ENCODE results near the gene MYMK.

Gene MYMK

DNA sequence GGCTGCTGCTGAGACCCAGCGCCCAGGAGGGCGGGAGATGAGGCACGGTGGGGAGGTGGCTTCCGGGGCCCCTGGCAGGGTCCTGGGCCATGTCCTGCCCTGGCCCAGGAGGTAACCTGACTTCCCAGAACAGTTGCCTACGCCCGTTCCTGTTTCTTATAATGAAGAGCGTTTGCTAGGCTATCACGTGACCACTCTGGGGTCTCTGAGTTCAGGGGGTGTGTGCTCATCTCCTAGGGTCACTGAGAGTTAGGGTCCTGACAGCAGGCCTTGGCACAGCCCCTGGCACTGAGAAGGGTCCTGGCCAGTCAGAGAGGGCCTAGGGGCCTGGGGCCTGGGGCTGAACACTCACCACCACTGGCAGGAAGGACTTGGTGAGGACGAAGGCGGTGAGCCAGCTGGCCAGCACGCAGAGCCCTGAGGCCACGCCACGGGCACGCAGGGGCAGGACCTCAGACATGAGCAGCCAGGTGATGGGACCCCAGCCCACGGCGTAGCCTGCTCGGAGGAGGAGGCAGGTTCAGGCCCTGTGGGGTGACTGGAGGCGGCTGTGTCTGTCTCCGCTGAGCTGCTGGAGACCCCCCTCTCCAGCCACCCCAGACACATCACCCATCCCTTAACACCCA is 51.9 kb downstream of the MYMK start:
- in situ Hi-C loops (cut with HindIII; ENCODE audit: low sequenced_read_pairs), result no loop called here

DNA sequence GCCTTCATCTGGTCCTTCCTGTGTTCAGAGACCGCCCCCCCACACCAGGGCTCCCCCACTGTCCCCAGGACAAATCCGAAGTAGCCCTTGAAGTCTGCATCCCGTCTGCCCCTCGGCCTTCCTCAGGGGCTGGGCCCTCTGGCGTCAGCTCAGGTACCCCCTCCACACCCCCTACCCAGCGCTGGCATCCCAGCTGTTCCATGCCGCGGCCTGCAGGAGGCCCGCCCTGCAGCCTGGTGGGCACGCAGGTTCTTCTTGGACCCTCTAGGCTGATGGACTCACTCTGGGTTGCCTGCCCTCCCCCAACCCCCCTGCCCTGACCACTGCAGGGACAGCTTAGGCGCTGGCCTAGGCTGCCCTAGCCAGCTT is 52.5 kb downstream of the MYMK start:
- in situ Hi-C loops (cut with HindIII; ENCODE audit: low sequenced_read_pairs), result no loop called here

DNA sequence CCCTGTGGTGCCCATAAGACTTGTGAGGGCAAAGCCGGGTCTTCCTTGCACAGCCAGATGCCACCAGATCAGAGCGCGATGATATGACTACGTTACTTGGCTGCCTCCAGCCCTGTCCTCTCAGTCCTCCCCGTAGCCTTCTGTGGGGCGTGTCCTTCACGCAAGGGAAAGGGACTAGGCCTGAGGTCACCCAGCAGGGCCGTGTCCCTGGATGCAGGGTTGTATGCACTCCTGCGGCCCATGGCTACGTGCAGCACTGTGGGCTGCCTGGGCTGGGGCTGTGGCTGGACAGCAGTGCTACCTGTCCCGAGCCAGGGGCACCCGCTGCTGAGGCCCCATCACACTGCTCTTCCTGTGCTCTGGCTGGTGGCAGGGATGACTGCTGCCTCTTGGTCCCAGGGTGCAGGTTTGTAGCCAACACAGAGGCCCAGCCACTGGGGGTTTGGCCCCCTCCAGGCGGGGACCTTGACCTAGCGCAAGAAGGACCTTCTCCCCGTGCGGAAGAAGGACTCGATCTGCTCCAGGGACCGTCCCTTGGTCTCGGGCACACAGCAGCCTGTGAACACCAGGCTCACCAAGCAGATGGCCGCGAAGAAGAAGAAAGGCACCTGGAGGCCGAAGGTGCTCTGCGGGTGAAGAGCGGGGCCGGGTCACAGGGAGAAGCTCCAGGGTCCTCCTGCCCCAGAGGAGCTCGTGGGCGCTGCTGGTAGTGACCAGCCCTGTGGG is 53.0 kb downstream of the MYMK start:
- in situ Hi-C loops (cut with HindIII; ENCODE audit: low sequenced_read_pairs), result no loop called here

DNA sequence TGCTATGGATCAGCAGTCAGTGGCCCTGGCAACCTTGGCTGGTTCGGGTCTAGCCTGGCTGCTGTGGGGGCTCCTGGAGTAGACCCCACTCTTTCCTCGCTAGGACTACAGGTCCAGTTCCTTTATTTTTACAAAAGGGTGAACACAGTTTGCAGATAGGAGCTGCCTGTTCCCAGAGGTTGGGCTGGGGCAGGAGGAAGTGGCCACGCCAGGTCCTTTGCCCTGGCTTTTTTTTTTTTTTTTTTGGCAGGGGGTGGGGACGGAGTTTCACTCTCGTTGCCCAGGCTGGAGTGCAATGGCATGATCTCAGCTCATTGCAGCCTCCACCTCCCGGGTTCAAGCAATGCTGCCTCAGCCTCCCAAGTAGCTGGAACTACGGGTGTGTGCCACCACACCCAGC is 53.8 kb downstream of the MYMK start:
- in situ Hi-C loops (cut with HindIII; ENCODE audit: low sequenced_read_pairs), result no loop called here

DNA sequence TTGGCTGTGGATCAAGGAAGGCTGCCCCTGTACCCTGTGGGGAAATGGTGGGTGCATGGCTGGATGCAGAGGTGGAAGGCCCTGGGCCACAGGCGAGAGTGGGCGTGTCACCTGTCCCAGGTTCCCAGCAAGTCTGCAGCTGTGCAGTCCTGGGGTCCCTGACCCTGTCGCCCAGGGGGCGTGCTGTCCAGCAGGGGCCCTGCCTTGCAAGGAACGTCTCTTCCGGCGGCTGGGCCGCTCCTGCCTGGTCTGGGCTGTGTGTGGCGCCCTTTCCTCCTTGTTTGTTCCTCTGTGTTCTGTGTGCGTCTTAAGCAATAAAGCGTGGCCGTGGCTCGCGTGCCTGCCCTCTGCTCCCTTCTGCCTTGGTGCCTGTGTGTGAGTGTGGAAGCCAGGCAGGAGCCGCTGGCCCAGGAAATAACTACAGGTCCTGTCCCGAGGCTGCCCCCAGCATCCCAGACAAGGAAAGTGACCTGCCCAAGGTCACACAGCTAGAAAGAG is 54.3 kb downstream of the MYMK start:
- in situ Hi-C loops (cut with HindIII; ENCODE audit: low sequenced_read_pairs), result no loop called here

DNA sequence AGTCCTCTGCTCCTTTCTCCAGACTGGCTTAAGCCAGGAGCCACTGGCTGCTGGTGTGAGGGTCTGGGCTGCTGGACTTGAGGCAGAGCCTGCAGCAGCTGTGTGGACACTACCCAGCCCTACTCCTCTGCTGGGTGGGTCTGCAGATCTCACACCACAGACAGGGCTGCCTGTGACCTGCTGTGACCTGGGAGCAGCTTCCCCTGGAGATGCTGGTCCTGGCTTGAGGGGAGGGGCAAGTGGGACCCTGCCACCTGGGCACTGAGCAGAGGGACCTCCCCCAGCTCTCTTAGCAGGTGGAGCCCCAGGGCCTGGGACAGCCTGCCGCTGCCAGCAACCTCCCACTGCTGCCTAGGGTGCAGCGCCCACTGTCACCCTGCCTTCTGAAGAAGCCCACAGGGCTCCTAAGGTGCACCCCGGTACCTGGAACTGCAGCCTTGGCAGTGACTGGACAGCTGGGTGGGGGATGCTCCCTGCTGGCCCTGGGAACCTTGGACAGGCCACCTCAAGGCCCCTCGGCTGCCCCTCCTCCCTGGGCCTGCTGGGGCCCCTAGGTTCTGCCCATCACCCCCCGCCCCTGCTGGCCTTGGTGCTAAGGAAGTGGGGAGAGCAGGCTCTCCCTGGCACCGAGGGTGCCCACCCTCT is 55.9 kb downstream of the MYMK start:
- in situ Hi-C loops (cut with HindIII; ENCODE audit: low sequenced_read_pairs), result loop anchor here (5.0 kb wide), 2 partner anchors 52 to 92 kb away; partner anchors contain the start of genes REXO4, STKLD1 and SURF4

DNA sequence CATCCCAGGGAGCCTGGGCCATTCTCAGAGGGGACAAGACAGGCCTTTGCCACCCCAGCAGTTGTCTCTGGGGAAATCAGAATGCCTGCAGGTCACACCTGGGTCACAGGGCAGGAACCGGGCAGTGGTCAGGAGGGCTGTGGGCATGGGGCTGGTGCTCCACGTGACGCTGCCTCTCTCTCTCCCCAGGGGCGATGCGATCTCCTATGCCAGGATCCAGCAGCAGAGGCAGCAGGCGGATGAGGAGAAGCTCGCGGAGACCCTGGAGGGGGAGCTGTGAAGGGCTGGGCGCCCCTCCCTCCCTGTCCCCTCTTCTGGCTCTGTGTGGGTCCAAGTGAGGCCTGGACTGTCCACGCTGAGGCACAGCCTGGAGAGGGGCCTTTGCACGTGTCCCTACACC is 56.4 kb downstream of the MYMK start:
- in situ Hi-C loops (cut with HindIII; ENCODE audit: low sequenced_read_pairs), result loop anchor here (5.0 kb wide), 2 partner anchors 51 to 91 kb away; partner anchors contain the start of genes REXO4, STKLD1 and SURF4

DNA sequence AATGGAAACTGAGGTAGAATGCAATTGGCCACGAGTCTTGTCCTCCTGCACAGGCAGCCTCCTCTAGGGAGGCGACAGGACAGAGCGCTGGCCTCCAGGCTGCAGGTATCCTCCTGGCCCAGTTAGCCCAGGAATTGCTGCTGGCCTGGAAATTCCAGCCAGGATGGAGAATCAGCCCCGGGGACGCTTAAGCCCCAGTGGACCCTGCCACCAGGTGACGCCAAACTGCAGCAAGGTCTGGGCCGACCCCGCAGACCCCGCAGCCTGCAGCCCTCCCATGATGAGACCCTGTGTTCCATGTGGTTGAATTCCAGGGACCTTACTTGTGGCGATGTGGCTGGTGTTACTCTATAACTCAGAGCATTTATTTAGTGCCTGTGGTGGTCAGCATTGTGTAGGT is 57.7 kb downstream of the MYMK start:
- in situ Hi-C loops (cut with HindIII; ENCODE audit: low sequenced_read_pairs), result loop anchor here (5.0 kb wide), 2 partner anchors 50 to 90 kb away; partner anchors contain the start of genes REXO4, STKLD1 and SURF4

DNA sequence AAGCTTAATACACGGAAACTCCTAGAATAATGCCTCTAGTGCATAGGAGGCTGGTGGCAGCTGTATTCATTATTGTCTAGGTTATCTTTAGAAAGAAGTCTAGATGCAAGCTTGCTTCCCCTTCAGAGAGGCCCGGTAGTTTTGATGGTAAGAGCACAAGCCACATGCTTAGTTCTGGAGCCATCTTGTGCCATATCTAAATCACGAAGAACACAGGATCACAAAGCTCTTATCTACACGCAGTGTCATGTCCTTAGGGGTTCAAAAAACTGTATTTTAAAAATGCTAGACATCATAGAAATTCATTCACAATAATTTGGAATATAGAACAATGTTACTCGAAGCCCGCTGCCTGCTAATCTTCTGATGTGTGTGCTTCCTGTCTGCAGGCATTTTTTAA is 58.8 kb downstream of the MYMK start:
- in situ Hi-C loops (cut with HindIII; ENCODE audit: low sequenced_read_pairs), result loop anchor here (5.0 kb wide), 2 partner anchors 49 to 89 kb away; partner anchors contain the start of genes REXO4, STKLD1 and SURF4

DNA sequence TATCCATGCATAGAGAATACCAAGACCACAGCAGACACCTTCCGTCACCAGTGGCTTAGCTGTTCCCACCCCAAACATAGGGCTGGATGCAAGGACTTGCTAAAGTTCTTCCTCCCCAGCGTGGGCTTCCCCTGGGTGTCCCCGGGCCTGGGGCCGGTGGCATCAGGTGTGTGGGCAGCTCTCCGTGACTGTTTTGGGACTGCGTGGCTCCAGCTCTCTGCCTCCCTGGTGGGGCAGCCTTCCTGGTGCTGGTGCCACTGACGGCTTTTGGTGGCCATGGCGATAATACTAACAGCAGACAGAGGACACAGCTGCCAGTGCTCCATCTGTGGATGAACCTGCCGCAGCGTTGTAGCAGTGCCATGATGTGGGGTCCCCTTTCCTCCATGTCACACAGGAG is 60.1 kb downstream of the MYMK start:
- in situ Hi-C loops (cut with HindIII; ENCODE audit: low sequenced_read_pairs), result loop anchor here (5.0 kb wide), 2 partner anchors 47 to 87 kb away; partner anchors contain the start of genes REXO4, STKLD1 and SURF4

All from endothelial cell of hepatic sinusoid (primary cell).